ENCODE results near the gene FBXO15.

DNA sequence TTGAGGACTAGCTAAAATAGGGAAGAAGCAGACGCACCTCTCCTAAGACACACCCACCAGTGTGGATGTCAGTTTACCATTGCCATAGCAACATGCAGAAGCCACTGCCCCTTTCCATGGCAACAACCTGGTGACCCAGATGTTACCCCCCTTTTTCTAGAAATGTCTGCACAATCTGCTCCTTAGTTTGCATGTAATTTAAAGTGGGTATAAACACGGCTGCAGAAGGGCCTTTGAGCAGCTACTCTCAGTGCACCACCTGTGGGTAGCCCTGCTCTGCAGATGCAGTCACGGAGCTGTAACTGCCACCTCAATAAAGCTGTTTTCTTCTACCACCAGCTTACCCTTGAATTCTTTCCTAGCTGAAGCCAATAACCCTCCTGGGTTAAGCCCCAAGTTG lies 87.1 kb downstream of the FBXO15 start:
- TF ChIP-seq, protein P1, sequence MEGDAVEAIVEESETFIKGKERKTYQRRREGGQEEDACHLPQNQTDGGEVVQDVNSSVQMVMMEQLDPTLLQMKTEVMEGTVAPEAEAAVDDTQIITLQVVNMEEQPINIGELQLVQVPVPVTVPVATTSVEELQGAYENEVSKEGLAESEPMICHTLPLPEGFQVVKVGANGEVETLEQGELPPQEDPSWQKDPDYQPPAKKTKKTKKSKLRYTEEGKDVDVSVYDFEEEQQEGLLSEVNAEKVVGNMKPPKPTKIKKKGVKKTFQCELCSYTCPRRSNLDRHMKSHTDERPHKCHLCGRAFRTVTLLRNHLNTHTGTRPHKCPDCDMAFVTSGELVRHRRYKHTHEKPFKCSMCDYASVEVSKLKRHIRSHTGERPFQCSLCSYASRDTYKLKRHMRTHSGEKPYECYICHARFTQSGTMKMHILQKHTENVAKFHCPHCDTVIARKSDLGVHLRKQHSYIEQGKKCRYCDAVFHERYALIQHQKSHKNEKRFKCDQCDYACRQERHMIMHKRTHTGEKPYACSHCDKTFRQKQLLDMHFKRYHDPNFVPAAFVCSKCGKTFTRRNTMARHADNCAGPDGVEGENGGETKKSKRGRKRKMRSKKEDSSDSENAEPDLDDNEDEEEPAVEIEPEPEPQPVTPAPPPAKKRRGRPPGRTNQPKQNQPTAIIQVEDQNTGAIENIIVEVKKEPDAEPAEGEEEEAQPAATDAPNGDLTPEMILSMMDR (conservative IDR thresholded peaks at IDR 0.05) = no peak
- no peak for TF ChIP-seq ZFX (IDR thresholded peaks at IDR 0.05)
